Endothelial cell of umbilical vein (primary cell): ENCODE data around the gene YEATS4.

ENCODE experiments used
- POLR2A ChIP-seq: IDR thresholded peaks from 2 replicates; pipeline ENCODE4 v1.6.1; 2012; ENCODE audit warnings: low read depth, mild to moderate bottlenecking, control low read depth, low read length
- TF ChIP-seq, protein P1 (sequence below), 2 donors: IDR thresholded peaks; 1 replicate in 1 of 2; 2 replicates in 1 of 2; pipeline ENCODE4 v1.5.1; 2011; ENCODE audit warnings: low read length in 2 of 2, mild to moderate bottlenecking in 2 of 2, moderate library complexity in 2 of 2, control low read depth in 1 of 2, inconsistent platforms in 1 of 2, low read depth in 1 of 2; ENCODE audit not compliant: insufficient read depth in 1 of 2; ENCODE audit errors: extremely low read depth in 1 of 2

GRCh38 chr12:69385038-69385437 is 25.5 kb downstream of the YEATS4 start:
- TF ChIP-seq POLR2A = no peak
- TF ChIP-seq, protein P1, sequence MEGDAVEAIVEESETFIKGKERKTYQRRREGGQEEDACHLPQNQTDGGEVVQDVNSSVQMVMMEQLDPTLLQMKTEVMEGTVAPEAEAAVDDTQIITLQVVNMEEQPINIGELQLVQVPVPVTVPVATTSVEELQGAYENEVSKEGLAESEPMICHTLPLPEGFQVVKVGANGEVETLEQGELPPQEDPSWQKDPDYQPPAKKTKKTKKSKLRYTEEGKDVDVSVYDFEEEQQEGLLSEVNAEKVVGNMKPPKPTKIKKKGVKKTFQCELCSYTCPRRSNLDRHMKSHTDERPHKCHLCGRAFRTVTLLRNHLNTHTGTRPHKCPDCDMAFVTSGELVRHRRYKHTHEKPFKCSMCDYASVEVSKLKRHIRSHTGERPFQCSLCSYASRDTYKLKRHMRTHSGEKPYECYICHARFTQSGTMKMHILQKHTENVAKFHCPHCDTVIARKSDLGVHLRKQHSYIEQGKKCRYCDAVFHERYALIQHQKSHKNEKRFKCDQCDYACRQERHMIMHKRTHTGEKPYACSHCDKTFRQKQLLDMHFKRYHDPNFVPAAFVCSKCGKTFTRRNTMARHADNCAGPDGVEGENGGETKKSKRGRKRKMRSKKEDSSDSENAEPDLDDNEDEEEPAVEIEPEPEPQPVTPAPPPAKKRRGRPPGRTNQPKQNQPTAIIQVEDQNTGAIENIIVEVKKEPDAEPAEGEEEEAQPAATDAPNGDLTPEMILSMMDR (IDR thresholded peaks at IDR 0.05; ENCODE audit: extremely low read depth in 1 of 2, insufficient read depth in 1 of 2, low read depth in 1 of 2, low read length in 2 of 2) = no peak
